Amniotic epithelial cell (primary cell): ENCODE data around the gene LRRC41.
"Not testable (repeated sequence)": the region's sequence is repeated elsewhere in the genome, so short reads cannot be mapped to it uniquely, and the experiment has no call there.

Experiments used
- DNase-seq: peaks from one replicate; pipeline ENCODE4 v3.0.0-alpha.2; 2010; ENCODE audit warnings: low read depth

The LRRC41 gene

DNA sequence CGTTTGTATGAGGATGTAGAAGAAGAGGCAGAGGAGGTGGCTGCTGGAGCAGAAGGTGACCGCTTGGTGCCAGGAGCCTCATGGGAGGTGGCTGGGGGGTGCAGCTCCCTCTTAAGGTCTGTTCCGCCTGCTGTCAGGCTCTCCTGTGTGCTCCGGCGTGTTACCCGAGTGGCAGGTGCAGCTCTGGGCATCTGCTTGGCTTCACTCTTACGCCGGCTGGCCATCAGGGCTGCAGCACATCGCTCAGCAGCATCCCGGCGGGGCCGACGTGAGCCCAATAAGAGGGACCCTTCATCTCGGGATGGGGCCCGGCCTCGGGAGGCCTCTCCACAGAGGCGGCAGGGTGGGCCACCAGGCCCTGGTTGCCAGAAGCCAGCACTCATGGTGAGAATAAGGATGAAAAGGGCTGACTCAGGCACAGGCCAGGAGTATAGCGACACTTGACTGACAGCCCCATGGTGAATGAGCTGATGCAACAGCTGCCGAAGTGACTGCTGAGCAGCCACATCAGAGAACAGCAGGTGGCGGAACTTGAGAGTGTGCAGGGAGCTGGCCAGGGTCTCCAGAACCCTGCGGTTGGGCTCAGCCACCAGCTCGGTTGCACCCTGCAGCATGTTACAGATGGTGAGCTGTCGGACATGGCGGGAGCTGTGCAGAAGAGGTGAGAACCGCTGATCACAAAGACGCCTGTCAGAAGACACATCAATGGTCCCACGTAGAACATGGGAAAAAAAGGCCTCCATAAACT is 17.5 kb downstream of the LRRC41 start:
- no peak for DNase-seq

GRCh38 chr1:46284597-46285564 is 18.5 kb downstream of the LRRC41 start:
- DNase-seq = peak; percentile 83

DNA sequence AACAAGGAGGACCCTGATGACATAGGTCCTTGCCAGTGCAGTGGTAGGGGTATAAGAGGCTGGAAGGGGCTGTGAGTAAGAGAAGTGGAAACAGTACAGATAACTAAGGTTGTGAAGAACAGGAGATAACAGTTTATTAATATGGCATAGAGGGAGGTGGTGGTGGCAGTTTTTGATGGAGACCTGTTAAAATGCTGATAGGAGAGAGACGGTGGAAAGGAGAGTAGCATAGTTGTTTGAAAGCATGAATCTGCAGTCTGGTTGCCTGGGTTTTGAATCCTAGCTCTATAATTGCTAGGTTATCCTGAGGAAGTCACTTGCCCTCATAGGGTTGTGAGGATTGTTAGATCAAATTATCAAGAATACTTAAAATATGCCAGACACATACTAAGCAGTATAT is 19.4 kb downstream of the LRRC41 start:
- no peak for DNase-seq

GRCh38 chr1:46281021-46281420 is 22.4 kb downstream of the LRRC41 start:
- no peak for DNase-seq

- no peak for DNase-seq
Measured at GRCh38 chr1:46280092-46280491, 23.3 kb downstream of the LRRC41 start.

DNA sequence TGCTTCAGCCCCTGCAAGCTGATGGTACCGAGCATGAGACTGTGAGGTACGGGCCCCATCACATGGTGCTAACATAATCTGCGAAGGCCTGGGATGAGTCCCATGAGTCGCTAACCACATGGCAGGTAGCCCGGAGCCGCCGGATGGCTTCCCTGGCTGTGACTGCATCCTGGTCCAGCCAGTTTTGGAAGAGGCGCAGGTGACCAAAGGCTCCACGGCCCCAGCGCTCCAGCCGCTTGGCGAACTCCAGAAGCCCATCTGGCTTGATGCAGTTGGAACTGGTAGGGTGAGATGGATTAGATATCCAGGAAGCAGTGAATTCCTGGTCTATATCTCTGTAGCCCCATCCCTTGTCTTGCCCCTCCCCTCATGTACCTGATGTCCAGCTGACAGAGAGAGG is 24.6 kb downstream of the LRRC41 start:
- DNase-seq = peak; percentile 38

GRCh38 chr1:46277658-46278373 is 25.6 kb downstream of the LRRC41 start:
- DNase-seq = no peak

GRCh38 chr1:46275030-46275337 is 28.4 kb downstream of the LRRC41 start:
- DNase-seq = no peak

GRCh38 chr1:46274225-46275029 is 29.0 kb downstream of the LRRC41 start:
- peak; percentile 9 for DNase-seq

DNA sequence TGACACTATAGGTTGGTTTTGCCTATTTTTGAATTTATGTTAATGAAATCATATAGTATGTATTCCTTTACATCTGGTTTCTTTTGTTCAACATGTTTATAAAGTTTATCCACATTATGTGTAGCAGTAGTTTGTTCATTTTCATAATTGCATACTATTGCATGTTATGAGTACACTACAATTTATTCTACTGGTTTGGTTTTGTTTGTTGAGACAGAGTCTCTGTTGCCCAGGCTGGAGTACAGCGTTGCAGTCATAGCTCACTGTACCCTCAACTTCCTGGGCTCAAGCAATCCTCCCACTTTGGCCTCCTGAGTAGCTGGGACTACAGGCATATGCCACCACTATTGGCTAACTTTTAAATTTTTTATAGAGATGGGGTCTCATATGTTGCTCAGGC is 34.8 kb downstream of the LRRC41 start:
- no peak for DNase-seq

DNA sequence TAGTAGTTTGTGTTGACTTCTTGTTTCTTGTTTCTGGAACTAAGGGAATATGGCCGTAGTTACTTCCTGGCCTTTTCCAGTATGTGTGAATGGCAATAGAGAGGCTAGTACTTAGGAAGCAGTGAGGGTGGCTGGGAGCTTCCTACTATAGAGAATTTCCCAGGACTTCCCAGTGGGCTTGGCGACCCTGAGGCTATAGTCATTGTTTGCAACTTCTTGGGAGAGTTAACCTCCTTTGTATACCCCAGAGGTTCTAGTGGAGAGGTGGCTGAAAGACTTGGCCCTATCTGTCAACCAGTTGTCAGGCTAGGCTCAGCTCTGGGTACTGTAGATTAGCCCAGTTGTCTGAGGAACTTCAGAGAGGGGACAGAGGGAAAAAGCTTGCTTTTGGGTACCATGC is 40.3 kb downstream of the LRRC41 start:
- DNase-seq = no peak

DNA sequence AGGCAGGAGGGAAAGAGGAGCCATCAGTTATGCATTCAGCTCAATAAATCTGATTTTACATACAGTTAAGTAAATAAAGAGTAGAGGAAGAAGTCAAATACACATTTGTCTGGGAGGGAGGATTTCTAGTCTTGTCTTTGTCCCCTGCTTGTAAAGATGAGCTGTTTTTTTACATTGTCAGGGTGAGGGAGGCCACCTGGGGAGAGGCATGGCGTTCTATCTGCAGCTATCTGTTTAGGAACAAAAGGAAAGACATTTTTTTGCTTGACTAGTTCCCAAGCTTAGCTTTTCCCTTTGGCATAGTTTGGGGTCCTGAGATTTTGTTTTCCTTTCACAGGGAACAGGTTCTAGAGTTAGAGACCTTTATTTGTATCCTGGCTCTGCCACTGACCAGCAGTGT is 40.9 kb downstream of the LRRC41 start:
- DNase-seq = no peak

GRCh38 chr1:46256523-46256922 is 46.9 kb downstream of the LRRC41 start:
- DNase-seq = no peak

- no peak for DNase-seq
Measured at GRCh38 chr1:46254668-46255067, 48.7 kb downstream of the LRRC41 start.

- no peak for DNase-seq
Measured at GRCh38 chr1:46248122-46248920, 55.1 kb downstream of the LRRC41 start.

DNA sequence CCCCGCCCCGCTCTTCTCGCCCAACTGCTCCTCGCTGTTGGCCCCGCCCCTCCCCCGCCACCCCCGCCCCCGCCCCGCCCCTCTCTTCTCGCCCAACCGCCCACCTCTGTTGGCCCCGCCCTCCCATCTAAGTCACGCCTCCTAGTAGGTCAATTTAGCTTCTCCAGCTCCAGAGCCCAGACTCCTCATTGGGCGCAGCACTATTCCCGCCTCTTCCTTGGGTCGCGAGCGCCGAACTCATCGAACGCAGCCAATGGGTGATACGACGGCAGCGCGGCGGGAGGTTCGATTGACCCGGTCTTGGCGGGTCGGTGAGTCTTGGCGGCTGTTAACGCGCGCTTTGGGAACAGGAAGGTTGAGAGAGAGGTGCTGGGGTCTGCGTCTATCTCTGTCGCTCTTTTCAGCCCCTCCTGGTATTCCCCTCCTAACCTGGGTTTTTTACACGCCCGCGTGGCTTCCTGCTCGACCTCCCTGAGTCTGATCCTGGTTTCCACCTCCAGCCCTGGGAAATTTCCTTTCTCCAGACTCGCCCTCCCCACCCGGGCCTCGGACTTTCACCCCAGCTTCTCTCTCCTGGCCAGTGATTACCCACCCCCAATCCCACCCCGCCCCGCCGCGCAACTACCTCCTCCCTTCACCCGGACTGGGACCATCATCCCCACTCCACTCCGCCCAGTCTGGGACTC is 55.8 kb downstream of the LRRC41 start, which contains the start of gene RAD54L:
Gene RAD54L (plus strand): TSS at position 328 of the 686 bp plus-strand sequence. CDS start 643 bp downstream, outside the sequence.
- DNase-seq = peak; percentile 98

- peak; percentile 66 for DNase-seq
Measured at GRCh38 chr1:46246548-46247435, 56.6 kb downstream of the LRRC41 start.

DNA sequence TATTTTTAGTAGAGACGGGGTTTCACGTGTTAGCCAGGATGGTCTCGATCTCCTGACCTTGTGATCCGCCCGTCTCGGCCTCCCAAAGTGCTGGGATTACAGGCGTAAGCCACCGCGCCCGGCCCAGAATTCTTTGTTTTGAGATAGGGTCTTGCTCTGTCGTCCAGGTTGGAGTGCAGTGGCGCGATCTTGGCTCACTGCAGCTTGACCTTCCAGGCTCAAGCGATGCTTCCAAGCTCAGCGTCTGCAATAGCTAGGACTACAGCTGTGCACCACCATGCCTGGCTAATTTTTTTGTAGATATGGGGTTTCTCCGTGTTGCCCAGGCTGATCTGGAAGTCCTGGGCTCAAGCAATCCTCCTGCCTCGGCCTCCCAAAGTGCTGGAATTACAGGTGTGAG is 57.3 kb downstream of the LRRC41 start:
- DNase-seq = not testable (repeated sequence)
